GM18873 (cell line): Measurements from ENCODE around the gene SDC3.

Experiments
- ATAC-seq: cut with Tn5 transposase; IDR thresholded peaks from one replicate; pipeline ENCODE4 v1.9.1; 2021; ENCODE audit warnings: mild to moderate bottlenecking, moderate library complexity, moderate number of reproducible peaks; ENCODE audit not compliant: unreplicated experiment, low FRiP score

Gene SDC3

GRCh38 chr1:30906631-30907441 lies 1.7 kb downstream of the SDC3 start:
- no peak for ATAC-seq

- no peak for ATAC-seq
Measured at GRCh38 chr1:30905916-30906620, 2.5 kb downstream of the SDC3 start.

GRCh38 chr1:30905403-30905802 lies 3.2 kb downstream of the SDC3 start:
- no peak for ATAC-seq

DNA sequence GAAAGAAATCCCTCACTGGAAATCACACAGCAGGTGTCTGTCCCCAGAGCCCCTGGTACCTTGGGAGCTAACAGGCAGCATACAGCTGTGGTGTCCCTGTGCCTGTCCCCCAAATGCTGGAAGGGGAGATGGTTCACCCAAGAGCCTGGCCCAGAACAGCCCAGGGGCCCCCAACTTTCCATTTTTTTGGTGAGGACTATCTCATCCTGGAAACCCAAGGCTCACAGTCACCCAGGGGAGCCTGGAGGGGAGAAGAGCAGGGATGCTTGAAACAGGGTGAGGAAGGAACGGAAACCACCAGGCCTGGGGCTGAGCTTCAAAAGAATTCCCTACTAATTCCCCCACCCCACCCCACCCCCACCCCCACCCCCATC lies 3.6 kb downstream of the SDC3 start:
- ATAC-seq: no peak

GRCh38 chr1:30904191-30904961 lies 4.2 kb downstream of the SDC3 start:
- ATAC-seq: no peak

GRCh38 chr1:30903343-30904034 lies 5.1 kb downstream of the SDC3 start:
- ATAC-seq: no peak

- no peak for ATAC-seq
Measured at GRCh38 chr1:30902593-30903290, 5.8 kb downstream of the SDC3 start.

DNA sequence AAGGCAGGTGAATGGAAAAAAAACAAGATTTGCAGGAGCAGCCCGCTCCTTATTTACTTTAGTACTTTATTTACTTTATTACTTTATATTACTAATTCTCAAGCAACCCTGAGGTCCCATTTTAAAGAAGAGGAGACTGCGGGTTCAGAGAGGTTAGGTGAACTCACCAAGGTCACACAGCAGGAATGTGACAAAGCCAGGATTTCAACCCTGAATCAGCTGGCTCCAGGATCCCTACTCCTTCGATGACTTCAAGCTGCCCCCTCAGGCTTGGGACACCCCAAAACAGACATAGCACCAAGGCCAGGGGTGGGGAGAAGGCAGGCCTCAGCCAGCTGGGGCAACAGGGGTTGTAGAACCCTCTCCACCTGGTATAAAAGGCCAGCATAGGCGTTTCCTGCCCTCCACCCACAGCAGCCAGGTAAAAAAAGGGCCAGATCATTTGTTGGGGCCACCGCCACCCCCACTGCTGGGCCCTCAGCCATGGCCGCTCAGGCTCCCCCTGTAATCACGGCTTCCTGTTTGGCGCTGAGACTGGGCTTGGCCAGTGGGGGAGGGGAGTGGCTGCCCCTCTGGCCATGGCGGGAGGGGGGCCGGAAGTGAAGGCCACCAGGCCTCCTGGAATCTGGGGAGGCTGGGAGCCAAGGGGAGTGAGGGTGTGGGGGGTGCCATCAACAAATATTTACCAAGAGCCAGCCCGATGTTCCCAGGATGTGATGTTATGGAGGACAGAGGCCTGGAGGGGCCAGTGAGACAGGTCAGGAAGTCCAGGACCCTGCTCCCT lies 6.6 kb downstream of the SDC3 start:
- no peak for ATAC-seq

DNA sequence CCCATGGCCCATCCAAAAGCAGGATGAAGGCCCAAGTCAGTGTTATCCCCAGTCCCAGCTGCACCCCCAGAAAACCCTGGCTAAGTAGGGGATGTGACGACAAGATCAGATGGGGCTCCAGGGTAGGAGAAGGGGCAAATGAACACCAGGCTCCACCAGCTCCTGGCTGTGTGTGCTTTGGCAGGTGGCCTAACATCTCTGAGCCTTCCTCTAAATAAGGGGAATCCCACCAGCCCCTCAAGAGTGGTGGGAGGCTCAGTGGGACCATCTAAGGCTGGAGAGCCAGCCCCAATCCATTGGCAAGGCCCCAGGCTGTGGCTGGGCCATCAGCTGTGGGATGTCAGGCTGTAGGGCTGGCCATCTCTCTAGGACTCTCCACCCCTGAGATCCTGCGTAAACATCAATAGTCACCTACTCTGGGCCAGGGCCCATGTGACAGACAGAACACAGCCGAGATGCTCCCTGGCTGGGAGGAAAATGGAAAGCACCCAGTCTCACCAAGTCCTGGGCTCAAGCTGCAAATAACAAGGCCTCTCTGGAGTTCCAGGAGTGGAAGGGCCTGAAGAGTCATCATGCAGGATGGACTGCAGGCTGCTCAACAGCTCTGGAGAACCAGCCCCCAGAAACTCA lies 7.5 kb downstream of the SDC3 start:
- no peak for ATAC-seq

- ATAC-seq: no peak
Measured at GRCh38 chr1:30900486-30900885, 8.1 kb downstream of the SDC3 start.

DNA sequence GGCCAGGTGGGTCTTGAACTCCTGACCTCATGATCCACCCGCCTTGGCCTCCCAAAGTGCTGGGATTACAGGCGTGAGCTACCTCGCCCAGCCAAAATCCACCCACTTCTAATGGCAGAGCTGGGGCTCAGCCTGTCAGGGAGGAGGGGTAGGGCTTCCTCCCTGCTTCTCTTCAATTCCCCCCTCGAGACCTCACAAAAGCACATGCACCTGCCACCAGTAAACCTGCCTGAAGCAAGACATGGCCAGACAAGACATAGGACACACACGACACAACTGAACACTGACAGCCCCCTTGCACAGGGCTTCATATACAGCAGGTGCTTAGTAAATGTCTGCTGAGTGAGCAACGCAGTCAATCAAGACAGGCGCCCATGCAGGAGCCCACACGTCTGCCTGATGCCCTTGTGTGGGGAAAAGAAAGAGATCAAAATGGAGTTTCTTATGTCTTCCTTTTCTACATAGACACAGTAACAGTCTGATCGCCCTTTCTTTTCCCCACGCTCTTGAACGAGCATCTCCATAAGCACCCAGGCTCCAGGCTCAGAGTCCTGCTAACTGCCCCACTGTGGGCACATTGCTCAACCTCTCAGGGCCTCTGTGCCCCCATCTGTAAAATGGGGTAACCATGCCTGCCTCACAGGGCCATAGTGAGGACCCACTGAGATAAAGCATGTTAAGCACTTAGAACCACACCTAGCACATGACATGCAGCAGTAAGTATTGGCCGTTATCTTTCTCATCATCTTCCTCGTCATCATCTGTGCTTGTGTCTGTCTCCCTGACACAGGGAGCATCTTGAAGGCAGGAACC lies 8.8 kb downstream of the SDC3 start:
- ATAC-seq: no peak

GRCh38 chr1:30898031-30898815 lies 10.3 kb downstream of the SDC3 start:
- no peak for ATAC-seq

DNA sequence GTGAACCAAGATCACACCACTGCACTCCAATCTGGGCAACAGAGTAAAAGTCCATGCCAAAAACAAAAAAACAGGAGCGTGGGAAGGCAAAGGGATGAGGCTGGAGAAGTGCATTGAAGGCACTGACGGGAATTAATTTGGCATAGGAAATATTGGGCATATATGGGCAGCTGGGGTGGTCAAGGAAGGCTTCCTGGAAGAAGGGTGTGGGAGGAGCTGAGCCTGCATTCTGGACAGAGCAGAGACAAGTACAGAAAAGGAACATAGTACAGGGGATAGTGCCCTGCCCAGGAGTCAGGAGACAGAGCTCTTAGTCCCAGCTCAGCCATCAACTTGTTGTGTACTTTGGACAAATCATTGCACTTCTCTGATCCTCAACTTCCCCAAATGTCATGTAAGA lies 11.7 kb downstream of the SDC3 start:
- ATAC-seq: no peak

- no peak for ATAC-seq
Measured at GRCh38 chr1:30895944-30896660, 12.5 kb downstream of the SDC3 start.

DNA sequence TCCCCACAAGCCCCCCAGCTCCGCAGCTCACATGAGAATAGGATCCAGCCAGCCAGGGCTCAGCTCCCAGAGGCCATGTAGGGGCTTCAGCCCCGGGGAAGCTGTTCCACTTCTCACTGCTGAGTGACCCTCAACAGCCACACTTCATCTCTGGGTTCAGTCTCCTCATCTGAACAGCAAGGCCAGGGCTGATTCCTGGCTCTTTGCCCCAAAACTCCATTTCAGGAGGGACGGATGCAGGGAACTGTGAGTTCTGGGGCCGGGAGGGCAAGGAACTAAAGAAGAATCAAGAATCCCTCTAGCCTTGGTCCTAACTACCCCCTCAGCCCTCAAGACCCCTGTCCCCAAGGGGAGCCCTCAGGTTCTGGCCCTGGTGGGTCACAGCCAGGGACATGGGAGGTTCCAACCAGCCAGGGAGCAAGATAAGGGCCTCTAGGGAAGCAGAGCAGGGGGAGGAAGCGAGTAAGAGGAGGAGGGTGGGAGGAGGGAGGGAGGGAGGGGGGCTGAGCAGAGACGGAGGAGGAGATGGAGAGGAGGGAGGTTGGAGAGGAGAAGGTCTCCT lies 13.1 kb downstream of the SDC3 start:
- no peak for ATAC-seq

GRCh38 chr1:30894508-30894973 lies 14.0 kb downstream of the SDC3 start:
- no peak for ATAC-seq
